Activated gamma-delta T cell treated with Interleukin-2 at 50 U/mL for 16 hours (primary cell): ENCODE data around the gene EYS.
"Not testable (repeated sequence)": the region's sequence is repeated elsewhere in the genome, so short reads cannot be mapped to it uniquely, and the experiment has no call there.

Source experiments
- DNase-seq: peaks from one replicate; pipeline ENCODE4 v3.0.0-alpha.2; 2020

Gene EYS

DNA sequence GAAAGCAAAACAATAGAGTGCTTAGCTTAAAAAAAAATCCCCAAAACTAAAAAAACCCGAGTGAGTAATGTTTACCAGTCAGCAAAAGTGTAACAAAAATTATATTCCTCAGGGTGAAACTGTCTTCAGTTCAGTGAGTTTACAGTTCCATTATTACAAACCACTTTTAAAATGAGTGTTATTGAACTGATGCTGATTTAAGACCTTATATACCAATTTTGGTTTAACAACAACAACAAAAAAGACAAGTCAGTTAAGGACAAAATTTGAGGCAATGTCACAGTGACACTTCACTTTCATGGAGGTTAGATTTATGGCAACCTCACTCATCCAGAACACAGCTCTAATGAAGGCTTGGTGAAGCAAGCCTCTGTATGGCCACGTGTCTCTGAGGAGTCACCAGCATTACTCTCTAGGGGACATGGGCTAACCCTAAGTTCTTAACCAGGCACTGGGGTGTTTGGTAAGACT is 1440.6 kb downstream of the EYS start:
- DNase-seq, result no peak

- no peak for DNase-seq
Observed at GRCh38 chr6:64263778-64264177, 1443.2 kb downstream of the EYS start.

DNA sequence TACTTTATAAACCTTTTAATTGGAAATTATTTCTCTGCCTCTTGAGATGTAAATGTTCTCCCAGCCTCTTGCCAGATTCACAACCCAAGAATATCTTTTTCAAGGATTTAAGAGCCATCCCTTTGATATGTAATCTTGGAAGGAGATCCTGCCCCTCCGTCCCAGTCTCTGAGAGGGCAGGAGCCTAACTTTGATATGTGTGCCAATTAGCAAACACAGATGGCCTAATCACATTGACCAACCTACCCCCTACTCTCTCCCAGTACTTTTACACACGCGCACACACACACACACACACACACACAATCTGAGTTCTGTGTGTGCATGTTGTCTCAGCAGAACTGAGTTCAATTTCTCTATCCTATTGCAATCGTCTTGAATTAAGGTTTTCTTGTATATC is 1447.7 kb downstream of the EYS start:
- no peak for DNase-seq

DNA sequence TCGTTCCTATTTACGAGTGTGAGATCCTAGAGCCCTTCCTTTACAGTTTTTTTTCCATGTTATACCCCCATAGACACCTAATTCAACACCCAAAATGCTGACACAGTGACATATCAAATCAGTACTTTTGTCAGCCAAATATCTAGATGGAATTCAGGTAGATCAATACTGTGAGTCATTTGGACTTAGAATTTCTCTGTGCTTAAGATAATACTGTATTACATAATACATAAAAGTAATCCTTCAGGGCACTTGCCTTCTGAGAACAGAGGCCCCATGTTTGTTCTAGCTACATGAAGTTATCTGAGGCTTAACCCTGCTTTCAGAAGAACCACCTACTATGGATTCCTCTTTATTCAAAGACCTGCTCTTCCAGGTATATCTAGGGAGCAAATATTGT is 1448.3 kb downstream of the EYS start:
- DNase-seq, result no peak

DNA sequence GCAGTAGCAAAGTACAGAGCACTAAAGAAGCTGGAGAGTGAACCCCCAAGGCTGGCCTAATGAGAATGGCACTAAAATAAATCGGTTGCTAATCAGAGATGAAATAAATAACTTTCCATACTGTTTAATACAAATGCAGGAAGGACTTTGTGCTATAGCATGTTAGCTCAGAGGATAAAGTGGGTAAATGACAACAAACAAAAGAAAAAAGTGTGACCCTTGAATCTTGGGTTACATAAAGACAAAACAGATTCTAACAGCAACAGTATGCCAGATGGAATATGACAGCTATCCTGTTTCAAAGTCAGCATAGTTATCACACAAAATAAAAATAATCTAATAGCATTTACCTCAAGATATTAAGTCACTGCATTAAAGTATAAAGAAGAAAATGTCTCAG is 1448.7 kb downstream of the EYS start:
- no peak for DNase-seq

DNA sequence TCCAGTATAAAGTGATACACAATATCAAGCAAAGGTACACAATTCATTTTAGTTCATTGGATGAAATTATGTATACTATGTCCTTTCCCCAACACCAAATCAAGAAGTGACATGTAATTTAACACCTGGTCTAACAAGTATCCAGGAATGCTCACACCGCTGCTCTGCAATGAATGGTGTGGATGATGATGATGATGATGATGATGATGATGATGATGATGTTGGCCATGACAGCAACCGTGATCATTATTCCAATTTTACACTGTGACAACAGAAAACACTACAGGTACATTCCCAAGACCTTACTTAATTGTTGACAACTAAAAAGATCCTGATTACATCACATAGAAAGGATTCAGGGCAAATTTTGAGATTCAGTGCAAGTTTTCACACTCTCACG is 1449.4 kb downstream of the EYS start:
- no peak for DNase-seq

GRCh38 chr6:64256483-64256882 is 1450.5 kb downstream of the EYS start:
- no peak for DNase-seq

GRCh38 chr6:64255000-64255399 is 1452.0 kb downstream of the EYS start:
- no peak for DNase-seq

DNA sequence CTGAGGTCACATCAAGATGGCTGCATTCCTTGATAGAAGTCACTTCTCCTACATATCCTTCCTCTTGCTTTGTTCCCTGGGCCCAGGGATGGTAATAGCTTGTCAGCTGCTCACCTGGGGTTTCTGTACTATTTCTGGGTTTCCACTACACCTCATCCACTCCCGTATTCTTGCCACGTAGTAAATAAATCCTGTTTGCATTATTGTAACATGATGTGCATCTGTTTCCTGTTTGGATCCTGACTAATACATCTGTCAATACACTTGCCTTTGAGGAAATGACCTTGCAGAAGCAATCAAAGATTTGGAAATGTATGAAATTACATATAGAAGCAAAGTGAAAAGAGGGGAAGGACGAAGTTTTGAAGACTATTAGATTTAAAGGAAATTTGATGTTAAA is 1452.5 kb downstream of the EYS start:
- DNase-seq, result no peak

- no peak for DNase-seq
Observed at GRCh38 chr6:64252256-64252655, 1454.8 kb downstream of the EYS start.

- no peak for DNase-seq
Observed at GRCh38 chr6:64250126-64250525, 1456.9 kb downstream of the EYS start.

DNA sequence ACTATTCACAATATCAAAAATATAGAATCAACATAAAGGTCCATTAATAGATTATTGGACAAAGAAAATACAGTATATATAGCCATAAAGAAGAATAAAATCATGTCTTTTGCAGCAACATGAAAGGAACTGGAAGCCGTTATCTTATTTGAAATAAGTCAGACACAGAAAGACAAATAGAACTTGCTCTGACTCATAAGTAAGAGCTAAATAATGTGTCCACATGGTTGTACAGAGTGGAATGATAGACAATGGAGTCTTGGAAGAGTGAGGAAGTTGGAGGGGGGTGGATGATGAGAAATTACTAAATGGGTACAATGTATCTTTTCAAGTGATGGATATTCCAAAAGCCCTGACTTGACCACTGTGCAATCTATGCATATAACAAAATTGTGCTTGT is 1457.9 kb downstream of the EYS start:
- DNase-seq, result no peak

DNA sequence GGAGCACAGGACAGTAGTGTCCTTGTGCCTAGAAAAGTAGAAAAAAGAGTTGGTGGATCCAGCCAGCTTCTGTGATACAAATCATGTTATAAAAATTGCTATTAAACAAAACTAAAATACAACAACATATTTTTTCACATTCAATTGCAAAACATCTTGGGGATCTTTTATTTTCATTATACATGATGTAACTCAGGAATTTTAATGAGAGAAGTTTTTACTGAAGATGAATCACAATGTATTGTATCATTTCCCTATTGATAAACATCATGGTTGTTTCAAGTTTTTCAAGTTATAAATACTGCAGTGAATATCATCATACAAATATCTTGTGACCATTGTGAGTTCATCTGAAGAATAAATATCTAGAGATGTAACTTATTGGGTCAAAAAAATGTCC is 1463.4 kb downstream of the EYS start:
- no peak for DNase-seq

DNA sequence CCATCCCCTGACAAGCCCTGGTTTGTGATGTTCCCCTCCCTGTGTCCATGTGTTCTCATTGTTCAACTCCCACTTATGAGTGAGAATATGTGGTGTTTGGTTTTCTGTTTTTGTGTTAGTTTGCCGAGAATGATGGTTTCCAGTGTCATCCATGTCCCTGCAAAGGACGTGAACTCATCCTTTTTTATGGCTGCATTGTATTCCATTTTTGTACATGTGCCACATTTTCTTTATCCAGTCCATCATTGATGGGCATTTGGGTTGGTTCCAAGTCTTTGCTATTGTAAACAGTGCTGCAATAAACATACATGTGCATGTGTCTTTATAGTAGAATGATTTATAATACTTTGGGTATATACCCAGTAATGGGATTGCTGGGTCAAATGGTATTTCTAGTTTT is 1468.1 kb downstream of the EYS start:
- not testable (repeated sequence) for DNase-seq

GRCh38 chr6:64238071-64238470 is 1469.0 kb downstream of the EYS start:
- no peak for DNase-seq

DNA sequence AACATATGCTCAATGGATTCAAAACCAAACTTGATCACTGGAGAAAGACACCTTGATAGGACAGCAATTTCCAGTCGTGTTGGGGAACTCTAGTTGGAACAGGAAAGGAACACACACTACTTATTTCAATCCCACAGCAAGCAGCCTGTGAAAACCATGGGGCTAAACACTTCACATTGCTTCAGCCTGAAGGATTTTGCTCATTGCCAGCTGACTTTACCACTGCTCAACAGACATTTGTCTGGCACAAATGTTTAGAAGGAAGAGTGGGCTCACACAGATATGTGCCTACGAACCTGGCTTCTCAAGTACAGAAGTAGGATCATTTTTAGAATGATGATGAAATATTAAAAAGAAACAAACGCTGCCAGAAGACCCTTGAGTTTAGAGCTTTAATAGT is 1473.3 kb downstream of the EYS start:
- no peak for DNase-seq

- DNase-seq, result no peak
Observed at GRCh38 chr6:64231928-64232327, 1475.1 kb downstream of the EYS start.

DNA sequence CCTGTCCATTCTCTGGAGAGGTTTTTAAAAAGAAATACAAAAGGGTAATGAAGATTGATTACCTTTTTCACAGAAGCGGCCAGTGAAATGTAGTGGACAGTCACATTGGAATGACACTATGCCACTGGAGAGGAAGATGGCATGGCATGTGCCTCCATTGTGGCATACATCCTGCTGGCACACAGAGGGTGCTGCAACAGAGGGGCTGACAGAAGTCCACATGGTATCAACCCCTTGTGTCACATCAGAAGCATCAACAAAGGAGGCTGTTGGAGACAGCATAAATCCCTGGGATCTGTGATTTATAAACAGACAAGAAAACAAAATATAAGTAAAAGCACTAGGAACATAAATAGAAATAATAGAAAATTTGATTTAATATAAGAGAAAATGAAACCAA is 1476.5 kb downstream of the EYS start:
- DNase-seq, result no peak

GRCh38 chr6:64227863-64228262 is 1479.2 kb downstream of the EYS start:
- DNase-seq, result no peak

DNA sequence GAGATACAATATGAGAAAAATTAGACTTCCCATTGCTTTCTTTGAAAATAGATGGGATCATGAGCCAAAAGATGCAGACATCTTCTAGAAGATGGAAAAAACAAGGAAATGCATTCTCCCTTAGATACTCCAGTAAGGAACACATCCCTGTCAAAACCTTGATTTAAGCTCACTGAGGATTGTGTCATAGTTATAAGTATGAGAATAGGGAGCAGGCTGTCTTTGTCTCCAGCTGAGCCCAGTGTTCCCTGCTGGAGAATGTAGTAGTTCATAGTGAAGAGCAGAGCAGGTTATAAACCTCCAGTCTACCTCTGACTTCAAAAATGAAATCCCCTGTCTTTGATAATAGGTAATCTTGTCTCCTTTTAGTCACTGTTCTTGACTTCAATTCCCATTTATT is 1481.5 kb downstream of the EYS start:
- no peak for DNase-seq

GRCh38 chr6:64224819-64225218 is 1482.2 kb downstream of the EYS start:
- no peak for DNase-seq

DNA sequence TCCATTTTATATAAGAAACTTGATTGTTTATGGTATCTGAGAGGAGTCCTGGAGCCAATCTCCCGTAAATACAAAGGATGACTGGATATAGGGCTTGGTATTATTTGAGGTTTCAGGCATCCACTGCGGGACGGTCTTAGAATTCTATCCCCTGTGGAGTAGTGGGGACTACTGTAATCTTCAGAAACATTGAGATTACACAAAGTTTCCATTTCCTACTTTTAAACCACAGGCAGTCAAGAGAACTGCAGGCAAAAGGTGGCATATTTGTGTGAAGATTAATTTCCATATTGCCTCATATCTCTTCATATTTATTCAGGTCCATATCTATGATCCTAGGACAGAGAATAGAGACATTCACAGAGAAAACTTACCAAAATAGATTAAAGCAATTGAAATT is 1485.2 kb downstream of the EYS start:
- no peak for DNase-seq

DNA sequence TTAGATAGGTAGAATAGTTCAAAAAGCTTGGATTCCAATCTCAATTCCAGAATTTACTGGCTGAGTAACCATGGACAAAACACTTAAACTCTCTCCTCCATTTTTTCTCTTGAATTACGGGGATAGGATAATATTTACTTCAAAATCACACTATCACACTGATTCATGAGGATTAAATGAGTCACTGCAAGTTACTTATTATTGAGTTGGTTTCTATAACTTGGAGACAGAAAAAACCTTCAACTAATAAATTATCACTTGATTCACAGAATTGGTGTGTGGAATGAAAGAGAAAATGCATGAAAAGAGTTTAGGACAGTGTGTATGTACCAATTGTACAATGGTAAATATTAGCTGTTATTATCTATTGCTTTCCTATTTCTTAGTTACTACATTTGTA is 1486.2 kb downstream of the EYS start:
- no peak for DNase-seq

GRCh38 chr6:64217721-64218620 is 1489.1 kb downstream of the EYS start:
- DNase-seq, result no peak

- no peak for DNase-seq
Observed at GRCh38 chr6:64214373-64214772, 1492.7 kb downstream of the EYS start.
